Measurements from ENCODE around the gene MSRB3. TPM values are rescaled to one million over a fixed set of nuclear protein-coding genes. Genes with fewer than 3 reads are reported as not detected.

The MSRB3 gene
- total RNA-seq, 1 donor from 2014 or later: 3.7 TPM

GRCh38 chr12:65501935-65502334 lies 223.5 kb downstream of the MSRB3 start:
- Histone ChIP-seq H3K36me3 (no peaks in the 10 kb centered on the region), H3K79me2 (ENCODE audit: low read depth) (no peaks in the 10 kb centered on the region), H3K27me3 (peaks cover 17% of the 10 kb centered on the region), H3K4me2 (no peak overlapping the region), H3K4me3 (no peak overlapping the region), H3K9me3 (ENCODE audit: low read depth) (no peaks in the 10 kb centered on the region), H2AFZ (replicated peaks) (no peak overlapping the region), H4K20me1 (ENCODE audit: low read depth) (no peaks in the 10 kb centered on the region), H3K9ac (no peak overlapping the region), H3K4me1 (no peaks in the 10 kb centered on the region), H3K27ac (no peak overlapping the region), H3F3A (ENCODE audit: low read depth) (no peaks in the 10 kb centered on the region)
- Mint-ChIP-seq H3K27ac (no peak overlapping the region), H3K36me3 (peaks cover 5% of the 10 kb centered on the region), H3K27me3 (ENCODE audit: insufficient read depth, low read depth) (peaks cover 15% of the 10 kb centered on the region), H3K9me3 (peaks cover 7% of the 10 kb centered on the region), H3K4me3 (no peak overlapping the region), H3K4me1 (peaks cover 56% of the 10 kb centered on the region)
- no peak for DNase-seq (ENCODE audit: low spot score)
- TF ChIP-seq EZH2 (IDR thresholded peaks at IDR 0.05): no peak
- TF ChIP-seq CTCF (IDR thresholded peaks at IDR 0.05): no peak
- TF ChIP-seq EZH2phosphoT487 (IDR thresholded peaks at IDR 0.05): no peak

GRCh38 chr12:65504417-65504816 lies 225.9 kb downstream of the MSRB3 start:
- Mint-ChIP-seq H3K4me3 (no peak overlapping the region), H3K4me1 (peaks cover 68% of the 10 kb centered on the region), H3K27ac (no peak overlapping the region), H3K36me3 (peaks cover 5% of the 10 kb centered on the region), H3K9me3 (peaks cover 20% of the 10 kb centered on the region), H3K27me3 (ENCODE audit: insufficient read depth, low read depth) (peaks cover 27% of the 10 kb centered on the region)
- Histone ChIP-seq H3K9me3 (ENCODE audit: low read depth) (no peaks in the 10 kb centered on the region), H3K4me2 (no peak overlapping the region), H3K36me3 (no peaks in the 10 kb centered on the region), H3K9ac (no peak overlapping the region), H3K4me1 (no peaks in the 10 kb centered on the region), H3K27me3 (peaks cover 42% of the 10 kb centered on the region), H3F3A (ENCODE audit: low read depth) (no peaks in the 10 kb centered on the region), H4K20me1 (ENCODE audit: low read depth) (no peaks in the 10 kb centered on the region), H3K79me2 (ENCODE audit: low read depth) (no peaks in the 10 kb centered on the region), H2AFZ (replicated peaks) (no peak overlapping the region), H3K27ac (no peak overlapping the region), H3K4me3 (no peak overlapping the region)
- TF ChIP-seq EZH2 (IDR thresholded peaks at IDR 0.05) (no peak), EZH2phosphoT487 (IDR thresholded peaks at IDR 0.05) (no peak), CTCF (IDR thresholded peaks at IDR 0.05) (no peak)
- no peak for DNase-seq (ENCODE audit: low spot score)

GRCh38 chr12:65505386-65506121 lies 227.1 kb downstream of the MSRB3 start:
- no peak overlapping the region for H3K27ac Mint-ChIP-seq
- Histone ChIP-seq H3K27me3 (peaks cover 53% of the 10 kb centered on the region), H3K27ac (no peak overlapping the region), H3F3A (ENCODE audit: low read depth) (peaks cover 11% of the 10 kb centered on the region), H3K4me2 (no peak overlapping the region), H3K79me2 (ENCODE audit: low read depth) (no peaks in the 10 kb centered on the region), H4K20me1 (ENCODE audit: low read depth) (peaks cover 5% of the 10 kb centered on the region), H3K9me3 (ENCODE audit: low read depth) (no peaks in the 10 kb centered on the region), H3K4me3 (no peak overlapping the region), H2AFZ (replicated peaks) (no peak overlapping the region), H3K4me1 (peaks cover 5% of the 10 kb centered on the region), H3K36me3 (no peaks in the 10 kb centered on the region), H3K9ac (no peak overlapping the region)
- peaks cover 69% of the 10 kb centered on the region for H3K4me1 Mint-ChIP-seq
- TF ChIP-seq EZH2phosphoT487 (IDR thresholded peaks at IDR 0.05): no peak
- no peak for TF ChIP-seq CTCF (IDR thresholded peaks at IDR 0.05)
- no peak for TF ChIP-seq EZH2 (IDR thresholded peaks at IDR 0.05)
- H3K27me3 Mint-ChIP-seq (ENCODE audit: insufficient read depth, low read depth): peaks cover 28% of the 10 kb centered on the region
- peaks cover 20% of the 10 kb centered on the region for H3K9me3 Mint-ChIP-seq
- DNase-seq (ENCODE audit: low spot score): peak; percentile 39
- peaks cover 5% of the 10 kb centered on the region for H3K36me3 Mint-ChIP-seq
- H3K4me3 Mint-ChIP-seq: no peak overlapping the region
